GM18511 (cell line): ENCODE data around the gene PON3.
A peak's percentile ranks its signal among the peaks of the same experiment; 100 is the strongest.

Experiments used
- ATAC-seq: cut with Tn5 transposase; IDR thresholded peaks from one replicate; pipeline ENCODE4 v1.9.1; 2021; ENCODE audit warnings: mild to moderate bottlenecking, moderate library complexity; ENCODE audit not compliant: unreplicated experiment

PON3 gene

DNA sequence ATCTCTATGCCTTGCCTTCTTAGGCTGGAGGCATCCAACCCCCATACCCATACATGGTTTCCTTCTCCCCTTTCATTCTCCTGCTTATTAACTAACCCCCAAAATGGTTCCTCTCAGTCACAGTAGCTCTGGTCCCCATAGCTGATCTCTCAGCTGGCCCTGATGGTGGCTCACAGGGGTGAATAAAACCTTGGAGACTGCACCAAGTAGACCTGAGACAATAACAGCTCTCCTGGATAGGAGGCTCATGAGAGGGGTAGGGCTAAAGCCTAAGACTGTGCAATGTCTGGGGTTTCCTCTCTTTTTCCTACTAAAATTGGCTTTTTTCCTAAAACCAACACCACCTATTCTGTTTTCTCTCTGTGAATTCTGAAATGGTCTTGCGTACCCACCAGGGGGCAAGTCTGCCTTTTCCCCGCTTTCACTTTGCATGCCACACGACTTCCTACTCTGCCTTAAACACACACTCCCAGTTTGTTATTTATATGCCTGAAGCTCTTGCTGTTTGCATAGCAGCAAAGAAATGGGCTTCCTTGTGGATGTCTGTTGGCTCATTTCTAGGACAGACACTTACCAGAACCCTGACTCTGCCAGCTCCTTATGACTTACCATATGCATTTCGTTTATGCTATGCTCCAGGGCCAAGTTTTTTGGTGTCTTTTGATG lies 53.4 kb downstream of the PON3 start:
- no peak for ATAC-seq

DNA sequence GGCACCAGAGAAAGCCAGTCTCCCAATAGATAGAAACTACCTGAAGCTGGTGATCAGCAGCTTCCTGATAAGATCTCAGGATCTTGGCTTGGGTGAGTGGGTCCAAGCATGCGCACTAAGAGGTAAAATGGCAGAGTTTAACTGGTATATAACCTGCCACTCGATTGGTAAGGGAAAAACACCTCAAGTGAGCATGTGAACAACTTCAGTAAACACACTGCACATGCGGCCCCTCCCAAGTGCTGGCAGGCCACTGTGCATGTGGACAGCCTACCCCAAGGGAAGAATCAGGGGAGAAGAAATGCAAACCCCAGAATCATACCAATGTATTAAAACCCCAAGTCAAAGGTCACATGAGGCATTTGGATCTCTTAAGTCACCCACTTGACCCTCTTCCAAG lies 54.1 kb downstream of the PON3 start:
- ATAC-seq, result no peak

DNA sequence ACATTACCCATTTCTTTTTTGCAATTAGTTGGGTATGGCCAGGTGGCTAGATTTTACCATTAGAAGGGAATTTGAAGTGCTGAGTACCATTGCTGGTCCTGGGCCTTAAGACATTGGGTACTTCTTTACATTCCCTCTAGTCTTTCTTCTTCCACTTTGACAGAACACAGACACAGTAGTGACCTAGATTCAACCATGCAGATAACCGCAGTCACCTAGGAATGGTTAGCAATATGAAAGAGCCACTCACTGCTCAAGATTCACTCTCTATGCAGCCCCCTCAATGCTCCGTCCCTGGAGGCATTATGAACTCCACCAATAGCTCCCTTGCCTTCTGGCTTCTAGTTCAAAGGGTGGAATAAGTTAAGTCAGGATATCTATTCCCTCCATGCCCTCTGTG lies 55.7 kb downstream of the PON3 start:
- ATAC-seq, result no peak

DNA sequence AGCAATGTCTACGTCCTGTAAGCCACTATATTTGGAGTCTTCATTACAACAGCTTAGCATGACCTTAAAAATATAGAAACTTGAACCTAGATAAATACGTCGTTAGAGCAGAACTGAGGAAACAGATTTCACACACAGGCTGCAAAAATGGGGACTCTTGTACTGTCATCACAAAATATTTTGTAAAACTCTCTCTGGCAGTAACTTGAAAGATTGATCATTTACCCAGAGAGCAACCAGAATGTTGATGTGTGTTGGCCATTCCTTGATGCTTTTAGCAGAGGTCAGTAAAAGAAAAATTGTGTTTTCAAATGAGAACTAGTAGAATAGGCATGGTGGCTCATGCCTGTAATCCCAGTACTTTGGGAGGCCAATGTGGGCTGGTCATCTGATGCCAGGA lies 57.3 kb downstream of the PON3 start:
- no peak for ATAC-seq

GRCh38 chr7:95335093-95335492 lies 61.1 kb downstream of the PON3 start:
- no peak for ATAC-seq

- no peak for ATAC-seq
These were observed 61.7 kb downstream of the PON3 start for GRCh38 chr7:95334447-95334846.

- ATAC-seq, result peak; percentile 22
These were observed 65.2 kb downstream of the PON3 start for GRCh38 chr7:95330961-95331337.

- peak; percentile 99 for ATAC-seq
These were observed 65.8 kb downstream of the PON3 start for GRCh38 chr7:95330204-95330960.

DNA sequence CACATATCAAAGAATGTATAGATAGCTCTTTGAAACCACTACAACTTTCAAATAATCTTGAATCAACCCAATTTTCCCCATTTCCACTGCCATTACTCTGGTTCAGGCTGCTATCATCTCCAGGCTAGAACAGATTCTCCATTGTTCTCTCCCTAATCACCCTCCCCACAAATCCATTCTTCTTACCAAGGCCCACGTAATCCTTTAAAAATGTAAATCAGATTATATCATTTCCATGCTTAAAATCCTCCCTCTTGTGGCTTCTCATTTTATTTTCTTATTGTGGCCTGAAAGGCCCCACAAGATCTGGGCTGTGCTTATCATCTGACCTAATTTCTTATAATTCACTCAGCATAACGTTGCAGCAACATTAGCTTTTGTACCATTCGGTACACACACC lies 68.8 kb downstream of the PON3 start:
- ATAC-seq, result no peak

DNA sequence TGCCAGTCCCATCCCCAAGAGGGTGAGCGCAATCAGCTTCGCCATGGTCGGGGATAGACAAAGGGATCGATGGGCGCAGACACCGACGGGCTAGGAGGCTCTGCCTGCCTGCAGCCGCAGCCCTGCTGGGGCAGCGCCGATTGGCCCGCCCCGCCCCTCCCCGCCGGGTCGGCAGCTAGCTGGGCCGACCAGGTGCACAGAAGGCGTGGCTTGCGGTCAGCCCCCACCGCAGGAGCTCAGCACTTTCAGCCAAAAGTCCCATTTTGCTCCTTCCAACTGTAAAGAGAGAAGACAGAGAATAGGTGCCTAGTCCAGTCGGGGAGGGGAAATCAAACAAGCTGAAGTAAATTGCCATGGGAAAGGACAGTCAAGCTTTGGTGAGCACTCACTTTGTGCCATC lies 71.7 kb downstream of the PON3 start, which contains the start of gene PON1:
Gene PON1, minus strand, starts transcription at position 102 of the 400 bp plus-strand sequence. Its CDS starts 57 bp downstream, at position 45.
- ATAC-seq, result no peak

DNA sequence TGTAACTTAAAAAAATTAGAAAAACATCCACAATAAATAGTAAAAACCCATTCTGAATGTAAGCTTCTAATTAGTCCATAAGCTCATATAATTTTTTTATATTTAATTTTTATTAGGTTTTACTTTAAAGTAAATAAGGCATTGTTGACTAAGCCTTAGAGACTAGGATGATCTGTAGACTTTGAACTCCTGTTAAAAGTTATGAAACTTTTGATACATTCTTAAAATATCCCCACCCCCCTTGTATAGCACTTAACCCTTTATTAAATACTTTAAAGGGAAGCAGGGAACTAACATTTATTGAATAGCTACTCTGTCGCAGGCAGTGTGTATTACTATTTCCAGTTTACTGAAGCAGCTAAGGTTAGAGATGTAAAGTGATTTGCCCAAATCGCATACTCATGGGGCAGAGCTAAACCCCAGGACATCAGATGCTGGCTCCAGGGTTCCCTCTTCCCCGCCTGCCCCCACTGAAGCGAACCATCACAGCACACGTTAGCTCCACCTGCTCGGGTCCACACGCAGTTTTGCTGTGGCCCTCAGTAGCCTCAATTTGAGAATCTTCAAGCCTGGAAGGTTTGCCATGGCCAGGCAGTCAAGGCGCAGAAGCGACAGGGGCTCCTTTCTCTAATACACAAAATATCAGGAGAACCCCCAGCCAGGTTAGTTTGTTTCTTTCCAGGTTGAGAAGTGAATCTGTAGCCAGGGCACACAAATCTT lies 72.6 kb downstream of the PON3 start:
- no peak for ATAC-seq

- ATAC-seq, result no peak
These were observed 73.3 kb downstream of the PON3 start for GRCh38 chr7:95322854-95323253.

DNA sequence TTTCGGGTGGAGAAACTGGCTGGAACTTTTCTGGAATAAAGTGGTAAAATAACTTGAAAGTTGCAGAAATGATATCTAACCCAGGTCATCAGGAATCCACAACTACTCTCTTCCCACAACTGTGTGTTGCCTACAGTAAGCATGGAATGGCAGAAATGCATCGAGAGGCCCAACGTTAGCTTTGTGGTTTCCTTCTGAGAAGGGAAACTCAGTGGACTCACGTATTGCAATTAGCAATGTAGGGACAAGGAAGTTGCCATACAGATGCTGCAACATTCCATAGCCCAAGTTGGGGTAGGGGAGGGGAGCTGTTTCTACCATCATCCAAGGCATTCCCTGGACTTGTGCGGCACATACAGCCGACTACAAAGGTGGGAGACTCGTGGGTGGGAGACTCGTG lies 73.8 kb downstream of the PON3 start:
- no peak for ATAC-seq

- ATAC-seq, result no peak
These were observed 74.5 kb downstream of the PON3 start for GRCh38 chr7:95321720-95322119.

GRCh38 chr7:95320651-95321050 lies 75.5 kb downstream of the PON3 start:
- no peak for ATAC-seq

DNA sequence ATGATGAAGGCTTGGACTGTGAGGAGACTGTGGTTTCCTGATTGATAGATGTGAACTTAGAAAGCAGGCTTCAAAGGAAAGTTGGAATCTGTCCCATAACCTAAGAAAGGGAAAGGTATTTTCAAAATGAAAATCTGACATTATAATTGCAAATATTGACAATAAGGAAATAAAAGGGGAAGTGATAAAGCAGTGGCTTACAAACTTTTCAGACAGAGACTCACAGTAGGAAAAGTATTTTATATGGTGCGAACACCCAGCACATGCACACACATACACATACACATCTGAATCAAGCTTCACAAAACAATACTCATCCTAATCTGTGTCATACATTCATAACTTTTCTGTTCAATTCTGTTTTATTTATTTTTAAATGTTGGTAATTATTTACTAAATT lies 76.6 kb downstream of the PON3 start:
- ATAC-seq, result no peak

- no peak for ATAC-seq
These were observed 77.6 kb downstream of the PON3 start for GRCh38 chr7:95318501-95319100.

DNA sequence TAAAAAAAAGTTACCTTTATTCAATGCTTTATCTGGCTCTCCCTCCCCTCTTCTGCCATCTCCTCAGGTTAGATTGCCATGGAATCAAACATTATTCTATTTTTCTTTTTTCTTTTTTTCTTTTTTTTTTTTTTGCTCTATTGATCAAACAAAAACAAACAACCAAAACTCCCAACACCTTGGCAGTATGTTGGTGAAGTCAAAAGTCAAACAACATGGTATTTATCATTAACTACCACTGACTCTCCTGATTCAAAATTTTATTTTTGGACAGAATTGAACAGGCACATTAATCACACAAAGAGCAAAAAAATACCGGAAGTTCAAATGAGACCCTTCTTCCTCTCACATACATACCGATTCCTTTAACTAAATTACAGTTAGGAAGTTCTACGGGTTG lies 78.2 kb downstream of the PON3 start:
- ATAC-seq, result no peak

DNA sequence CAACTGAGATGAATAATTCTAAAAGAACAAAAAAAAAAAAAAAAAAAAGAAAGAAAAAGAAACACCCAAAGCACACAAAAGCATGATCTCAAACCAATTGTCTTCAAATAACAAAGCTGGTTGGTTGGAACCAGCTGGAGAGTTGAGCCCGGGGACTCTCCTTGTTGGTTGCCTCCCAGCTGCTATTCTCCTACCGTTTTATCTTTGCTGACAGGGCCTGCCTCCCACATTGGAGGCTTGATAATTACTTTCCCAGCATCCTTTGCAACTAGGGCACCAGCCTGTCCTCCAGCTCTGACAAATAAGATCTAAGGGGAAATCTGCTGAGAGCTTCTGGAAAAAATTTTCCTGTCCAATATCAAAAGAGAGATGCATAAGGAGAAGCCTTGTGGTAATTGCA lies 78.6 kb downstream of the PON3 start:
- no peak for ATAC-seq

- ATAC-seq, result peak; percentile 92
These were observed 79.6 kb downstream of the PON3 start for GRCh38 chr7:95316588-95316987.

GRCh38 chr7:95312561-95312960 lies 83.6 kb downstream of the PON3 start:
- ATAC-seq, result no peak

GRCh38 chr7:95311389-95311788 lies 84.8 kb downstream of the PON3 start:
- no peak for ATAC-seq
